IMR-90 (cell line): ENCODE measurements around the gene AZGP1. TPM values are rescaled to one million over a fixed set of nuclear protein-coding genes. Genes with fewer than 3 reads are reported as not detected.
"Not testable (repeated sequence)": the region's sequence is repeated elsewhere in the genome, so short reads cannot be mapped to it uniquely, and the experiment has no call there.

Source experiments
- ATAC-seq: fragments of 200-7000 bp; cut with Tn5 transposase; 2 replicates; pipeline ENCODE4 v1.9.1; 2020; ENCODE audit warnings: low read depth, mild to moderate bottlenecking, moderate library complexity
- BruUV-seq: library from RNA; stranded (reverse); fragments of 400-500 nt; replicated peaks from 2 replicates; lab custom pipeline; 2021; lab: Mats Ljungman, UMichigan
- CTCF ChIA-PET: fragments of 300-600 bp; formaldehyde crosslinking; extraction: SDS; loops from one replicate; lab custom pipeline; 2021; ENCODE audit warnings: antibody characterized with exemption; lab: Yijun Ruan, JAX
- POLR2A ChIA-PET: fragments of 300-600 bp; sonication (Branson Sonifier 250); formaldehyde crosslinking; loops from one replicate; lab custom pipeline; 2022; ENCODE audit warnings: antibody characterized with exemption; ENCODE audit not compliant: unreplicated experiment; lab: Charles Lee
- DNase-seq: peaks from one replicate; pipeline ENCODE4 v3.0.0; 2013
- H2AFZ ChIP-seq: replicated peaks from 2 replicates; pipeline ENCODE3; 2013; ENCODE audit warnings: low read length, mild to moderate bottlenecking; ENCODE audit not compliant: poor library complexity
- H2AK5ac ChIP-seq: 2 replicates; pipeline ENCODE4 v1.6.1; 2013; ENCODE audit warnings: low read depth, low read length, inconsistent platforms
- H2AK9ac ChIP-seq: replicated peaks from 2 replicates; pipeline ENCODE3; 2013; ENCODE audit warnings: mild to moderate bottlenecking, low read depth, low read length, moderate library complexity; ENCODE audit not compliant: poor library complexity
- H2BK120ac ChIP-seq: 2 replicates; pipeline ENCODE4 v1.6.1; 2013; ENCODE audit warnings: low read depth, low read length, inconsistent platforms
- H2BK15ac ChIP-seq: 3 replicates; pipeline ENCODE4 v1.6.1; 2013; ENCODE audit warnings: low read depth, low read length, inconsistent platforms
- H2BK20ac ChIP-seq: 2 replicates; pipeline ENCODE4 v1.6.1; 2013; ENCODE audit warnings: low read depth, mild to moderate bottlenecking, inconsistent platforms, low read length, moderate library complexity
- H2BK5ac ChIP-seq: 2 replicates; pipeline ENCODE4 v1.6.1; 2013; ENCODE audit warnings: mild to moderate bottlenecking, low read depth, low read length, inconsistent platforms; ENCODE audit not compliant: poor library complexity, severe bottlenecking
- H3K14ac ChIP-seq: replicated peaks from 2 replicates; pipeline ENCODE4 v1.6.1; 2013; ENCODE audit warnings: low read depth, low read length, inconsistent platforms
- H3K18ac ChIP-seq: 2 replicates; pipeline ENCODE4 v1.6.1; 2013; ENCODE audit warnings: low read depth, low read length, control low read depth
- H3K23ac ChIP-seq: 2 replicates; pipeline ENCODE4 v1.6.1; 2013; ENCODE audit warnings: low read depth, low read length, inconsistent platforms
- H3K27ac ChIP-seq: 2 replicates; pipeline ENCODE4 v1.5.1; 2013; ENCODE audit warnings: mild to moderate bottlenecking, control low read depth, low read length; ENCODE audit not compliant: insufficient read depth
- H3K27me3 ChIP-seq: 2 replicates; pipeline ENCODE4 v1.6.1; 2013; ENCODE audit warnings: low read length; ENCODE audit not compliant: control insufficient read depth, insufficient read depth
- H3K36me3 ChIP-seq: 2 replicates; pipeline ENCODE4 v1.6.1; 2013; ENCODE audit warnings: low read length, mixed read lengths; ENCODE audit not compliant: control insufficient read depth, insufficient read depth
- H3K4ac ChIP-seq: 2 replicates; pipeline ENCODE4 v1.6.1; 2013; ENCODE audit warnings: low read depth, low read length, inconsistent platforms
- H3K4me1 ChIP-seq: 2 replicates; pipeline ENCODE4 v1.6.1; 2013; ENCODE audit warnings: low read length, mixed read lengths; ENCODE audit not compliant: control insufficient read depth, insufficient read depth
- H3K4me2 ChIP-seq: 2 replicates; pipeline ENCODE4 v1.6.1; 2013; ENCODE audit warnings: low read depth, mild to moderate bottlenecking, control low read depth, low read length, moderate library complexity
- H3K4me3 ChIP-seq: 2 replicates; pipeline ENCODE4 v1.5.1; 2013; ENCODE audit warnings: low read depth, mild to moderate bottlenecking, control low read depth, low read length, moderate library complexity; ENCODE audit not compliant: insufficient read depth
- H3K56ac ChIP-seq: 2 replicates; pipeline ENCODE4 v1.6.1; 2013; ENCODE audit warnings: low read length, inconsistent platforms; ENCODE audit not compliant: insufficient read depth; ENCODE audit errors: extremely low read depth
- H3K79me1 ChIP-seq, 2 experiments: 2 replicates each; pipeline ENCODE4 v1.6.1; 2013; ENCODE audit warnings: low read length in 2 of 2, inconsistent platforms in 1 of 2, low read depth in 1 of 2
- H3K9ac ChIP-seq: 2 replicates; pipeline ENCODE4 v1.6.1; 2013; ENCODE audit warnings: low read depth, low read length, control low read depth
- H3K9me1 ChIP-seq: 2 replicates; pipeline ENCODE4 v1.6.1; 2013; ENCODE audit warnings: low read length, inconsistent platforms; ENCODE audit not compliant: insufficient read depth
- H3K9me3 ChIP-seq: 2 replicates; pipeline ENCODE4 v1.6.1; 2013; ENCODE audit warnings: low read length; ENCODE audit not compliant: control insufficient read depth, insufficient read depth
- H4K20me1 ChIP-seq: 2 replicates; pipeline ENCODE4 v1.6.1; 2013; ENCODE audit warnings: low read length, inconsistent platforms; ENCODE audit not compliant: insufficient read depth
- H4K5ac ChIP-seq: 2 replicates; pipeline ENCODE4 v1.6.1; 2013; ENCODE audit warnings: mild to moderate bottlenecking, low read depth, low read length, control low read depth
- H4K8ac ChIP-seq, 2 experiments: 2 replicates each; pipeline ENCODE4 v1.6.1; 2013; ENCODE audit warnings: low read depth in 2 of 2, low read length in 2 of 2, control low read depth in 1 of 2, inconsistent platforms in 1 of 2
- H4K91ac ChIP-seq: 2 replicates; pipeline ENCODE4 v1.6.1; 2013; ENCODE audit warnings: low read depth, low read length, inconsistent platforms; ENCODE audit not compliant: insufficient read depth
- MAFK ChIP-seq: IDR thresholded peaks from 2 replicates; pipeline ENCODE4 v1.6.1; 2012; ENCODE audit warnings: low read depth, low read length, improper control_type of control experiment
- WGBS, 2 experiments: methylation state at CpG; one replicate each; pipeline versions ENCODE4 v1.1.5 to v1.1.7; 2013; ENCODE audit warnings: missing lambda C conversion rate in 2 of 2; ENCODE audit not compliant: insufficient read length in 1 of 2; ENCODE audit errors: extremely low coverage in 2 of 2; 5-methylcytosine and 5-hydroxymethylcytosine counted together
- dilution Hi-C: fragments of 300-500 bp; cut with HindIII; formaldehyde crosslinking; loops from one replicate; pipeline ENCODE4 v1.14.3; 2018; ENCODE audit warnings: low sequenced_read_pairs; ENCODE audit not compliant: unreplicated experiment
- in situ Hi-C: fragments of 300-500 bp; cut with MboI; formaldehyde crosslinking; loops from 3 replicates; pipeline ENCODE4 v1.14.3; 2019; ENCODE audit warnings: low sequenced_read_pairs, inconsistent platforms, mixed read lengths
- intact Hi-C: fragments of 100-400 bp; cut with micrococcal nuclease; formaldehyde crosslinking; loops from 2 replicates; pipeline ENCODE4 v1.10.0; 2022
- polyA plus RNA-seq, 3 experiments: library from polyadenylated mRNA; depleted of rRNA; stranded (reverse); fragments of >200 nt; gene quantifications; 2 replicates each; pipeline ENCODE4 v1.2.3, GENCODE V29; 2012; ENCODE audit warnings: low replicate concordance in 1 of 3
- total RNA-seq: library from RNA; depleted of rRNA; stranded (reverse); fragments of >200 nt; gene quantifications from 2 replicates; pipeline ENCODE4 v1.2.3, GENCODE V29; 2012

AZGP1 gene
- total and polyA plus RNA-seq, 2 of the 4 experiments (the other 2 are of a cell fraction) = not detected

DNA sequence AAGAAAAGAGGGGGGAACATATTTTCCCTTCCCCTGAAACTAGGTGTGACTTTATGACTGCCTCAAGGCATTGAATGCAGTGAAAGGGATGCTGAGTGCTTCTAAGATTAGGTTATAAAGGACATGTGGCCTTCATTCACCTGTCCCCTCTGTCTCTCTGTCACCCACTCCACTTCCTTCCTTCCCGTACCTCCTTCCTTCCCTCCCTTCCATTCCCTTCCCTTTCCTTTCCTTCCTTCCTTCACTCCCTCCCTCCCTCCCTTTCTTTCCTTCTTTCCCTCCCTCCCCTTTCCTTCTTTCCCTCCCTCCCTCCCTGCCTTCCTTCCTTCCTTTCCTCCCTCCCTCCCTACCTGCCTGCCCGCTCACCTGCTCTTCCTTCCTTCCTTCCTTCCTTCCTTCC is 35.1 kb upstream of the AZGP1 start:
- in situ Hi-C loops = no loop called here
- CTCF ChIA-PET = no interaction called here

DNA sequence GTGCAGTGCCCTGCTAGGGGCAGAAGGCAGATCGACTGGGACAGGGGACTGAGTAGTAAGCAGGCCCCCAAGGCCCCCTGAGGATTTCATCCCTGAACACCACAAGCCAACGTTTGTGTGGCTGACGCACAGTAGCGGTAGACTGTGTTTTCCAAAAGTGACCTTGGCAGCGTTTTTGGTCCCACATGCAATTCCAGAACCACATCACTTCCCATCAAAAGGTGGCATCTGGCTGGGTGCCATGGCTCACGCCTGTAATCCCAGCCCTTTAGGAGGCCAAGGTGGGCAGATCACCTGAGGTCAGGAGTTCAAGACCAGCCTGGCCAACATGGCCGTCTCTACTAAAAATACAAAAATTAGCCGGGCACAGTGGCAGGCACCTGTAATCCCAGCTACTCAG is 34.1 kb upstream of the AZGP1 start:
- H3K9ac ChIP-seq, H3K4me2 ChIP-seq, DNase-seq, H3K14ac ChIP-seq, H3K79me1 ChIP-seq, H4K5ac ChIP-seq, H2BK20ac ChIP-seq, in situ Hi-C loops, H2BK120ac ChIP-seq, H3K36me3 ChIP-seq, H2AFZ ChIP-seq, H3K27ac ChIP-seq, H3K4me1 ChIP-seq, H3K56ac ChIP-seq, BruUV-seq, H4K8ac ChIP-seq, H3K23ac ChIP-seq, H2BK15ac ChIP-seq, H2AK5ac ChIP-seq, H2BK5ac ChIP-seq, intact Hi-C loops, H3K9me1 ChIP-seq, CTCF ChIA-PET, H3K4ac ChIP-seq, H3K18ac ChIP-seq, ATAC-seq, H4K91ac ChIP-seq, H3K9me3 ChIP-seq, POLR2A ChIA-PET, dilution Hi-C loops, H4K20me1 ChIP-seq, H2AK9ac ChIP-seq, H3K4me3 ChIP-seq: not testable (repeated sequence)
- whole genome bisulfite sequencing, 2 experiments = 63% methylated on average over 5 of the region's 8 CpGs; no CpG with 5 or more reads in 1 of the 2 experiments
- H3K27me3 ChIP-seq = peaks cover 12% of the 10 kb centered on the region

More for the DNA sequence above, 35.1 kb upstream of the AZGP1 start:
- ATAC-seq (no peak), DNase-seq (no peak)
- no peak overlapping the region for H3K9ac ChIP-seq
- H3K4me2 ChIP-seq = no peak overlapping the region
- no peak for TF ChIP-seq MAFK
- 0 out of 4 replicates have a peak, but pooled peaks cover 0 to 5% of the 10 kb centered on the region in 2 experiments for H3K79me1 ChIP-seq
- no peak overlapping the region for H3K4me3 ChIP-seq
- no peak overlapping the region for H2AK5ac ChIP-seq
- no peak overlapping the region for H2AFZ ChIP-seq
- no peak overlapping the region for H3K23ac ChIP-seq
- no peak overlapping the region for H2BK20ac ChIP-seq
- H3K27ac ChIP-seq = no peak overlapping the region
- dilution Hi-C loops = no loop called here
- no peak overlapping the region for H3K14ac ChIP-seq
- H2BK120ac ChIP-seq = no peak overlapping the region
- no CpG with 5 or more reads among the region's 2 CpGs for WGBS, 2 experiments
- H3K56ac ChIP-seq = no peak overlapping the region
- H2AK9ac ChIP-seq = no peak overlapping the region
- H3K9me3 ChIP-seq = no peaks in the 10 kb centered on the region
- no peak overlapping the region for H2BK5ac ChIP-seq
- intact Hi-C loops = no loop called here
- H4K91ac ChIP-seq = no peak overlapping the region
- H3K18ac ChIP-seq = no peak overlapping the region
- H4K5ac ChIP-seq = no peak overlapping the region
- H2BK15ac ChIP-seq = no peak overlapping the region
- peaks cover 6% of the 10 kb centered on the region; the same call in 1 of the 2 replicates for H3K9me1 ChIP-seq
- H3K4ac ChIP-seq = no peak overlapping the region
- no TSS peak for BruUV-seq
- peaks cover 12% of the 10 kb centered on the region for H3K27me3 ChIP-seq
- POLR2A ChIA-PET = no interaction called here
- no peaks in the 10 kb centered on the region for H3K36me3 ChIP-seq
- no peak overlapping the region for H4K8ac ChIP-seq
- H4K20me1 ChIP-seq = peaks cover 2% of the 10 kb centered on the region; the same call in 1 of the 2 replicates
- H3K4me1 ChIP-seq = no peaks in the 10 kb centered on the region
